Stimulated activated CD8-positive, alpha-beta memory T cell treated with anti-CD3 and anti-CD28 coated beads, Interleukin-4, amount 100 ng/mL, for 48 hours (primary cell): Measurements from ENCODE around the gene MAD1L1.

Source experiments
- DNase-seq: peaks from one replicate; pipeline ENCODE4 v3.0.0-alpha.2; 2020

MAD1L1 gene

DNA sequence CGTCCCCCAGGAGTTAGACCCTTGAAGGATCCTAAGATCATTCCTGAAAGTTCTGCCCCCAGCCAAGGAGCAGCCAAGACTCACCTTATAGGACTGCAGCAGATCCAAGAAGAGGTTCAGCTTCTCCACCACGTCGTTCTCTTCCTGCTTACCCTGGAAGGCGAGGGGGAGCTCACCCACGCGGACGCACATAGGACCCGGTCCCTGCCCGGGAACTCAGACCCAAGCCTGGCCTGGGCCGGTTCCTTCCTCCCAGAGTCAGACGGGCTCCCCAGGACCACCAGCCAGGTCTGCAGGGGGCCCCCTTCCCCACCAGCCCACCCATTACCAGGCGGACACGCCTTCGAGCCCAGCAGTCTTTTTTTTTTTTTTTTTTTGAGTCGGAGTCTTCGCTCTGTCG lies 24.9 kb upstream of the MAD1L1 start:
- DNase-seq, result no peak

DNA sequence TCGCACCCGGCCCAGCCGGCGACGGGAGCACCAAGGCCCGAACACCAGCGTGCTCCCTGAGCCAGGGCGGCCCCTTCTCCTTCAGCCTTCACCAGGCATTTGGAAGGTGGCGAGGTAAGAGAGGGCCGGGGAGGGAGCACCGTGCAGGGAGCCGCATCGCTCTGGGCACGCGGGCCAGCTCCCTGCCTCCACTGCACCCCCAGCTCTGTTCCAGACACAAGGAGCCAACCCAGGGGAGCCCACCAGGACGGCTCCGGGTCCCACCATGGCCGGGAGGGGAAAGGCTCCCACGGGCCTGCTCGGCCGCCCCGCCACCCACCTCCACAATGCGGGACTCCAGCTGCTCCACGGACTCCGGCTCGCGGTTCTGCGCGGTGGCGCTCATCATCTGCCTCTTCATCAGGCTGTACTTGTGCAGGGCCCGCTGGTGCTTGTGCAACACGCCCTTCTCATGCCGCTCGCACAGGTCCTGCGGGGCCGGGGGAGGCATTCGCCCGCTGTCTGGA lies 24.4 kb upstream of the MAD1L1 start:
- no peak for DNase-seq

DNA sequence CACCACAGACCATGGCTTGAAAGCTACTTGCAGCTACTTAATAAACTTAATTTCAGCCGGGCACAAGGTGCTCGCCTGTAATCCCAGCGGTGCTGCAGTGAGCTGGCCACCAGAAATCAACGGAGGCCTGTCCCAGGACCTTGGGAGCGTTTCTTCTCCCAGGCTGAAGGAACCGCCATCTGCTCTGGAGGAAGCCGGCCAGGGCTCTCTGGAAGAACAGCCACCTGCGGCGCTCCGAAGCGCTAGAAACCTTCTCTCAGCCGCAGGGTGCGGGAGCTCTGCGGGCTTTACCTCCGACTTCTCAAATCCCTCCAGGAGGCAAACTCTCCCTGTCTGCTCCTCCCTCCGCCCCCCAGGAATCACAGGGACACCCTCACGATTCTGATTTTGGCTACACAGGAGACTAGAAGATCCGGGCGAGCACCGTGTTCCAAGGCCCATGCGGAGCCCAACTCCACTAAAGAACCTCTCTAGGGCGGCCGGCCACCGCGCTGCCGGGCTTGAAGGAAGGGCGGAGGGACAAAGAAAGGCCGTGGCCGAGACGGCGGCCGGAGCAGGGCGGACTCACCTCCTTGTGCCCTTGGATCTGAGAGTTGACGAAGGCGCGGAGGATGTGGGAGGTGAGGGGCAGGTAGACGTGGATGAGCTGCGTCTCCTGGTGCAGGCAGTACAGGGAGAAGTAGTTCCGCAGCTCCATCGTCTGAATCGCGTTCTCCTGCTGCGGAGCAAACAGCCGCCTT lies 23.7 kb upstream of the MAD1L1 start:
- DNase-seq, result no peak

DNA sequence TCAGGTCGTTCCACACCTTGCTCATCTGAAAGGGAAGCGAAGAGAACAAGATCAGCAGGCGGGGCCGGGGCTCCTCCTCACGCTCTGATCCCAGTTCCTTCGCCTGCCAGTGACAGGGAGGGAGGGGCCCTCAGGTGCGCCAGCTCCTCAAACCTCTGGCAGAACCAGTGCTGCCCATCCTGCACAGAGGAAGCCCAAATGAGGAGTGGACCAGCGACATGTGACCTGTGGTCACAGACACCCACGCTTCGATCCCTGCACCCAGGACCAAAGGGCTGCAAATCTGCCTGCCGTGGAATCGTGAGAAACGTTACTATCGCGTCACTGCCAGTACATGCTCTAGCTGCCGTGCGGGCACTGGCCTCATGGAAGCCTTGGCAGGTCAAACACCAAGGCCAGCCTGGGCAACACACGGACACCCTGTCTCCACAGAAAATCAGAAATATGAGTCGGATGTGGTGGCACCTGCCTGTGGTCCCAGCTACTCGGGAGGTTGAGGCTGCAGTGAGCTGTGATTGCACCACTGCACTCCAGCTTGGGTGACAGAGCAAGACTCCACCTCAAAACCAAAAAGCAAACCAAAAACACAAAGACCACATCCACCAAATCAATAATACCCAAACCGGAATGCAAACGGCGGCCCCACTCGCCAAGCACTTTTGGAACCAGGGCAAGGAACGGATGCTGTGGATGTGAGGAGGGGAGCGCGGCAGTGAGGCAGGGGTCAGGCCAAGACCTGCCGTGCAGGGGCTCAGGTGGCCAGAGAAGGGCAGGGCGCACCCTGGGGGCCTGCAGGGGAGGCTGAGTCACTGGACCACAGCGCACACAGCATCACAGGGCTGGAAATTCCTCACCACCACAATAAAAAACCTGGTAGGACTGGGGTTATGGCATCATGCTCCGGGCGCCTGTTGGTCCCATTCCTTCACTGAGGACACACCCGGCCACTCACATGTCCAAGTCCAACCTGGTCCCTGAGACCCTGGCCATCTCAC lies 22.7 kb upstream of the MAD1L1 start:
- DNase-seq, result no peak

DNA sequence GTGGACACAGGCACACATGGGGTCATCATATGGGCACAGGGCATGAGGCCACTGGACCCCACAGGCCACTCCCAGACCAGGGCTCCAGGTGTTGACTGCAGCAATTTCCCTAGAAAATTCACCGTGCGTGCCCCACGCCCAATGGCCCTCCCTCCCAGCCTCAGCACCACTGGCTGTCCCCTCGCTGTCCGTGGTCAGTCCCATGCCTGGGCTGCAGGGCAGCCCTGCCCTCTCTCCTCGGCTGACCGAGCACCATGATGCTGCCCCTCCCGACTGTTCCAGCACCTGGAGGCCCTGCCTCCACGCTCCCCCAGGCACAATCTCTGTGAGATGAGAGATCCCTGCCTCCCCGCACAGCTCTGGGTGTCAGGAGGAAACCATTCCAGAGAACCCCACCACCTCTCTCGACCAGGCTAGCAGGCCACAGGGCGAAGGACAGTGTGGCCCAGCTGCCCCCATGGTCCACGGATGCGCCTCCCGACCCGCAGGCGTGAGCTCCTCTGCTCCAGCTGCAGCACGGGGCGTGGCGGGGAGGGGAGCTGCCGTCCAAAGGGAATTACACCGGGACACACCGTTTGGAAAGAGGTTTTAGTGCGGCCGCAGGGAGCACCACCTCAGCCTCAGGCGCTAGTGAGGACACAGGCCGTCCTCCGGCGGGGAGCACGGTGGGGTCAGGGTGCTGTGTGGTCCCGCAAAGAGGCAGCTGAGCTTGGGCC lies 21.8 kb upstream of the MAD1L1 start:
- no peak for DNase-seq

DNA sequence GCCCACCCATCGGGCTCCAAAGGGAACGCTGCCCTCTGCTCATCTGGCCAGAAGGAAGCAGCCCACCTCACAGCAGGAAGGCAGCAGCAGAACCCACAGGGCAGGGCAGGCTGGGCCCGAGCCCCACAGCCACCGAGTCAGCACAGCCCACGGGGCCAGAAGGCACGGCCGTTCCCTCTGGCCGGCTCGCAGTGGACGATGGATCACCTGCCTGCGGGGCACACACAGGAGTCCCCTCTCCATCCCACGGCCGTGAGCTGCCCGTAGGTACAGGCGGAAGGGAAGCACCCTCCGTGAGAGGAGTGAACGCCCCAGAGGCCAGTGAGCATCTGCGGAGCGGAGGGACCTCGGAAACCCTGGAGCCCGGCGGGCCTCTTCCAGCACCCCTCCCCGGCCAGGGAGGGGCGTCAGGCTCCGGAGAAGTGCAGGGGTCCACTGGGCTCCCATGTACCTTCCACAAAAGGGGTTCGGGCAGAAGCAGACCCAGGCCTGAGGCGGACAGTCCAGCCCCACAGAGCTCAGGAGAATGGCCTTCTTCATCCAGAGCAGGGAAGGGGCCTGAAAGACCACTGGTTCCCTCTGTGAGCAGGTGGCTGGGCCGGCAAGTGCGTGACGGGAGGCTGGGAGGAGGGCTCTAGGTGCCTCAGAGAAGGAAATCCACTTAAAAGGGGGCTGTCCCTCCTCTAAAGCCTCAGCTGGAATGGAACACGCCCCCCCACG lies 20.9 kb upstream of the MAD1L1 start:
- DNase-seq, result no peak

DNA sequence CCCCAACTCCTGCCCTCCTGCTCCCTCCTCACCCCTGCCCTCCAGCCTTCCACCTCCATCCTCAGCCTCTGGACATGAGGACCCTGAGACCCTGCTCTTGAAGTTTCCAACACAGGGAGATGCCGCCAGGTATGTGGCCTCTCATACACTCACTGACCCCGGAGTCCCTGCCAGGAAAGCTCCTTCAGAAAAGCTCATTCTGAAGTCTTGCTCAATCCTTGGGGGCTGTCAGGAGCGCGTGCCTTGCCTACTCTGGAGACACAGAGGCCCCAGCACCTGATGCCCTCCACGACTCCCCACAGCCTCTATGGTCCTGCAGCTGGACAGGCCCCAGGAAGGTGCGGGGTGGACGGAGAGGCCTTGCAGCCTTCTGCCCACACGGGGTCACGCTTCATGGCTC lies 20.3 kb upstream of the MAD1L1 start:
- no peak for DNase-seq

DNA sequence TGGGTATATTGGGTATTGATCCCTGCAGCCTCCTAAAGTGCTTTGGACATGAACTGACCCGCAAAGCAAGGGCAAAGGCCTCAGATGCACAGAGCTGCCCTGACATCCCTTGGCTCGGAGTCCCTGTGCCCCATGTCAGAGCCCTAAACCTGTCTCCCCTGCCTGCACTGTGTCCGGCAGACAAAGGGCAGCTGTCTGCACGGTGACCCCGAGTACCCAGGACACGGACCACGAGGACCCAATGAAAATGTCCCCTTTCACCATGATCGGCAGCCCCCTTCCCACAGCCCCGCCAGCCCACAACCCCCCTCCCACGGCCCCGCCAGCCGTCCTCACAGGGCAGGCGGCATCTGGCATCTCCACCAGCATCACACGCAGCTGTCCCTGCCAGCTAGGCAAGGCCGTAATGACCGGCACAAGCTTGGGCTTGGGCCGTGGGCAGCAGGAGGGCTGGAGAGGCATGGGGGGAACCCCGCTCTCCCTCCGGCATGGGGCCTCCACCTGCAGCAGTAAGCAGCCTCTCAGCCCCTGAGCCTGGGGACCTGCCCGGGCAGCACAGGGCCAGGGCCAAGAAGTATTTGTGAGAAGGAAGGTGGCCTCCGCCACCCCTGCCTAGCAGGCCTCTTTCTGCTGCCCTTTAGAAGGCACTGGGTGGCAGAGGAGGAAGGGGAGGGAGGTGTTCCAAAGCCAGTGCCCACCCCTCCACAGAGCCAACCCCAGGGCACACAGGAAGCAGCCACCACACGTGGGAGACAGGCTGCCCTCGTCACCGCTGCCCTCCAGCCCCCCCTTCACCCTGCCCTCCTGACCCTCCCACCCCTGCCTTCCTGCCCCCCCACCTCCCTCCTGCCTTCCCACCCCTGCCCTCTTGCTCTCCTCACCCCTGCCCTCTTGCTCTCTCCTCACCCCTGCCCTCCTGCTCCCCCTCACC lies 19.4 kb upstream of the MAD1L1 start:
- no peak for DNase-seq

DNA sequence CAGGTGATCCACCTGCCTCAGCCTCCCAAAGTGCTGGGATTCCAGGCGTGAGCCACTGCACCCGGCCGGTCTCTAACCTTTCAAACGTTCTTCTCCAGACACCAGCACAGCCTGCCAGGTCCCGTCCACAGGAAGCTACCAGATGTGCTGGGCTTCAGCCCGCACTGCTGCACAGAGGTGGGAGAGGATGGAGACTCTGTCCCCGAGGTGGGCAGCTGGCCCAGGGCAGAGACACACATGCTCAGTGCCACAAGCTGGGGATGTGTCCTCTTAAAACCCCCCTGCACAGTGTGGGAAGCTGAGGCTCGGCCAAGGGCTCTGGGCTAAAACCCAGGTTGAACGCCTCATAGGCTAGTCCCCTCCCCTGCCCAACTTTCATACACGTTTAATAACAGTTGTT lies 18.6 kb upstream of the MAD1L1 start:
- DNase-seq, result no peak

DNA sequence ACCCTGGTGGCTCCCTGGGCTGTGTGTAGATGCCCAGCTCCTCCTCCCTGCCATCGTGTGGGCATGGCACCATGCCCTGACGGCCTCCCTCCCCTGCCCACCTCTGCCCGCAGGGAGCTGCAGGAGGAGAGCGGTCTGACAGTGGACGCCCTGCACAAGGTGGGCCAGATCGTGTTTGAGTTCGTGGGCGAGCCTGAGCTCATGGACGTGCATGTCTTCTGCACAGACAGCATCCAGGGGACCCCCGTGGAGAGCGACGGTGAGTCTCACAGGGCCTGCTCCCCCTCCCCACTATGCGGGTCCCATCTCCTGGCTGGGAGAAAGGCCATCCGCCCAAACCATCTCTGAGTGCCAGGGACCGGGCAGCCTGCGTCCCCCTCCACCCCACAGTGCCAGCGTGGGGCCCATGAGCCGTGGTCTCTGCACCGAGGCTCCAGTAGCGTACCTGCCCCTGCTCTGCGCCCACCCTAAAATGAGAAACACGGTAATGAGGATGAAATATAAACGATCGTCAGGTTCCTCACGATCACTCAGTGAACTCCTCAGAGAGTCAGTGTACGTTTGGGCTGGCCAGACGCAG lies 17.1 kb upstream of the MAD1L1 start:
- no peak for DNase-seq

DNA sequence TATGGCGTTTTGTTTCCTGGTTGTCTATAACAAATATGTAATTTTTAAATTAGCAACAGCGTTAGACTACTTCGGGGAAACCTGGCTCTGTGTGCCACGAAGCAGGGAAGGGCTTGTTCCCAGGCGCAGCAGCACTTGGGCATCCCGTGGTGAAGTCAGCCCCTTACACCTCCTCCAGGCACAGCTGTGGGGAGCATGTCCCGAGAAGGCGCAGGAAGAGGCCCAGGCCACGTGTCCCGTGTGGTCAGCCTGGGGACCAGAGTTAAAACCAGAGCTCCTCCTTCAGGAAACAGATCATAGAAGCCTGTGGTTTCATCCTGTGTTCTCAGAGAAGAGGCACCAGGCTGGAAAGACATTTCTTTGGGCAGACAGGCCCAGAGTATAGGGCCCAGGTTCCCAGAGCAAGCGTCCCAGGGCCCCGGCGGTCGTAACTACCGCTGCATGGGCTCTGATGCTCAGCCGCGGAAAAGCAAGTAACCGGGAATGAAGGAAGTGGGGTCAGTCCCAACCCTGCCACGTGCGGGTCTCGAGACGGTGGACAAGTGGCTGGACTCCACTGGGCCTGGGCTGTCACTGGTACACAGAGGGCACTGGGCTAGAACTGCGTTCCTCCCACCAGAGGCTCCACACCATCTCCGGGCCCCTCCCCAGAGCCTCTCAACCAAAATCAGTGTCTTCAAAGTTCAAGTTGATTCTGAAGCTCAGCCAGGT lies 16.4 kb upstream of the MAD1L1 start:
- DNase-seq, result peak; percentile 40

DNA sequence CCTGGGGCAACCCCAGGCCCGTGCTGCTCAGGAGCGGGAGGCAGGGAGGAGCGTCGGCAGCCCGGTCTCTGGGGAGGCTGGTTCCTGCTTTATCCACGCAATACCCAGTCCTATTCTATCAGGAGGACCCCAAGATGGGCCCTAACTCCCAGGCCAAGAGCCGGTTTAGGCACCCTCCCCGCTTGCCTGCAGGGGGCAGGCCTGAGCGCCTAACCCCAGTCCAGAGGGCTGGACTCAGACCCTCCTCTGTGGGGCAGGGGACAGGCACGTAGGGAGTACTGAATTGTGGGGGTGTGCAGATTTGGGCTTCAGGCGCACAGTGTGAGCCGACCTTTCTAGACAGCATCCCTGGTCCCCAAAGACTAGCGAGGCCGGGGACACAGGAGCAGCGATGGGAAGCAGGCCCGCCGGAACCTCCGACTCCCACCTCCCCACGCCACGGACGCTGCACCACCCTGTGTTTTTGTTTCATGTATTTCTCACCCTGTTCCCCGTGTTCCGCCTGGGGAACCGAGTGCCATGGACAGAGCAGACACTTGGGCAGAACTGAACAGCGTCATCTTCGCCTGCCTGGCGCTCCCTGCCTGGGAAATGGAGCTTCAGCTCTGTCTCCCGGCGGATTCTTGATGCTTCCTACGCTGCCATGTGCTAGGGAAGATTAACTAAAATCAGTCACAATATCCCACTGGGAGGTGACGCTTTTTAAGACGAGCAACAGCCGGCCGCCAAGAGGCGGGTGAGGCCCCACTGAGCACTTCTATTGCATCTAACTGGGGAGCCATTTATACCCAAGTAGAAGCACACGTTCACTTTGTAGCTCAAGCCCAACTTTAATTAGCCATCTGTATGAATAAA lies 14.6 kb upstream of the MAD1L1 start:
- peak; percentile 62 for DNase-seq

DNA sequence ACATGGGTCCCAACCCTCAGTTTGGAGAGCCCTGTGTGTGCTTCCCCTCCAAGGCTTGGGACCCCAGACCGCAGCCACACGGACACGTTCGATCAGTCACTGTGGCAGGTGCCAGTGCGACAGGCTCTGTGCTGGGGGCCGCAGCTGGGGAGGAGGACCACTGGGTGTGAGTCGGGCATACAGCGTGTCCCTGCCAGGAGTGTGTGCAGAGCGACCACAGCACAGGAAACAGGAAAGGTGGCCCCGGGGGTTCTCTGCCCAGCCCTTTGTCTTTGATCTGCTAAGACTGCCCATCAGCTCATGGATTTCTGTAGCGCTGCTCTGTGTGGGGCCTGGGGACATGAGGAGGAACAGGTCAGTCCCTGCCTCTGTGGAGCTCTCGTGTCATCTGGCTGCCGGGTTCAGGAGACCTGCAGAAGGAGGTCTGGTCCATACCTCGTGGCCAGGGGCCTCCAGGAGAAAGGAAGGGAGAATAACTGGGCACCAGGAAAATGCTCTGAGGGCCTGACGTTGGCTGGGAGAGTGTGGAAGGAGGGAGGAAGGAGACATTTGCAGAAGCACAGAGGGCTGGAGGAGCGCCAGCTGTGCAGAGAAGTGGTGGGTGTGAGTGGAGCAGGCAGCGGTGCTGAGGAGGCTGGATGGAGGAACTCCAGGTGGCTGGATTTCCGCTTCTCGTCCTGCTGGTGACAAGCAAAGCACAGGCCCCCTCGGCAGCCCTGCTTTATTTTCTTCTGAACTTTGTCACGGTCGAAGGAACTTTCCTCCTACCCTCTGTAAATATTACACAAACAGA lies 13.3 kb upstream of the MAD1L1 start:
- DNase-seq, result no peak

DNA sequence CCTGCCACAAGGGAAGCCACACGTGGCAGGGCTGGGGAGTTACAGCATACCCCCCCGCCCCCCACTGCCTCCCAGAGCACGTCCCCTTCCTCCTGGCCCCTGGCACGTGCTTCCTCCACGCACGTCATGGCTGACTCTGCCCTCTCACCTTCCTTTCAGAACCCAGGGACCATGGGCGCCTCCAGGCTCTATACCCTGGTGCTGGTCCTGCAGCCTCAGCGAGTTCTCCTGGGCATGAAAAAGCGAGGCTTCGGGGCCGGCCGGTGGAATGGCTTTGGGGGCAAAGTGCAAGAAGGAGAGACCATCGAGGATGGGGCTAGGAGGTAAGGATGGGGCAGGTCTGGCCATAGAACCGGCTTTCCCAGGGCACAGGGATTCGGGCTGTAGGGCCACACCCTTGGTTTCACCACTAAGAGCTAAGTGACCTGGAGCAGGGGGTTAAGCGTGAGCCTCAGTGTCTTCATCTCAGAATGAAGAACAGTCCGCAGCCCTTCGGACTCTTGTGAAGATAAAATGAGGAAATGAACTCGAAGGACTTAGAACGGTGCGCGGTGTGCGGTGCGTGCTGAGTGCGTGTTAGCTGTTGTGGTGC lies 11.8 kb upstream of the MAD1L1 start:
- DNase-seq, result no peak

DNA sequence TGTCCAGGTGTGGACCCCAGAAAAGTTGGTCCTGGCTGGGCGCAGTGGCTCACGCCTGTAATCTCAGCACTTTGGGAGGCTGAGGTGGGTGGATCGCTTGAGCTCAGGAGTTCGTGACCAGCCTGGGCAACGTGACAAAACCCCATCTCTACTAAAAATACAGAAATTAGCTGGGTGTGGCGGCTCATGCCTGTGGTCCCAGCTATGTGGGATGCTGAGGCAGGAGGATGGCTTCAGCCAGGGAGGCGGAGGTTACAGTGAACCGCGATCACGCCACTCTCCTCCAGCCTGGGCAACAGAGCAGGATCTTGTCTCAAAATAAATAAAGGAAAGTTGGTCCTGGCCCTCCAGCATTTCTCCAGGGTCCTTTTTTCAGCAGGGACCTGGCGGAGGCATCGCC lies 10.7 kb upstream of the MAD1L1 start:
- DNase-seq, result no peak

DNA sequence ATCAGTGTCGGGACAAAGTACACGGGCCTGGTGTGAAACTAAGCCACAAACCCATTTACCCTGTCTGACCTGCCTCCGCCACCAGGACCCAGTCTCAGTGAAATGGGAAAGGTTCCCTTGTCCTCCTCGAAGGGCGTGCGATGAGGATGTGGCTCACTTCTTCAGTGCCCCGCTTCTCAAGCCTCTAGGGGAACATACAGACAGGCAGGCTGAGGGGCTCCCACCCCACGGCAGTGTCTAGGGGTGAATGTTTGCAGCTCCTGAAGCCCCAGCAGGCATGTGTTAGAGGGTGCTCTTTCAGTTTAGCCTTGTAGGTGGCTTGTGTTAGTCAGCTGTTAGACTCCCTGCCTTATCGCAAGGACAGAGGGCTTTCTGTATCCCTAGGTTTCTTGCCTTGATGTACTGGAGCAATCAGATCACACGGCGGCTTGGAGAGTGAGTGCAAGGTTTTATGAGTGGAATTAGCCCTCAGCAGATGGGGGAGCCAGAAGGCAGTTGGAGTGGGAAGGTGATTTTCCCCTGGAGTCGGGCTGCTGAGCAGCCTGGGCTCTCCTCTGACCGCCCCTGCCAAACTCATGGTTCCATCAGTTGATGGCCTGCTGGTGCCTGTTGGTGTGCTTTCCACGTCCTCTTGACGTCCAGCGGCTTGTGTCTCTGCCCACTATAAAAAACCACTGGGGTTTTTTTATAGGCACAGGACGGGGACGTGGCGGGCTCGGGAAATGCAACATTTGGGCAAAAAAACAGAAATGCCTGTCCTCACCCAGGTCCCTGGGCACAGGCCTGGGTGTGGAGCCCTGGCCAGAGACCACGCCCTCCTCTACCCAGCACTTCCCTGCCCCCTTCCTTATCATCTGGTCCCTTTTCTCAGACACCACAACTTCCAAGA lies 10.0 kb upstream of the MAD1L1 start:
- peak; percentile 54 for DNase-seq
